WTC11 (cell line): ENCODE results near the gene CARS1. TPM values are rescaled to one million over a fixed set of nuclear protein-coding genes. Genes with fewer than 3 reads are reported as not detected.

ENCODE experiments used
- ATAC-seq: fragments of 200-7000 bp; cut with Tn5 transposase; 2 replicates; pipeline ENCODE4 v1.10.0; 2021; ENCODE audit warnings: mild to moderate bottlenecking, moderate library complexity
- CTCF ChIA-PET: fragments of 300-600 bp; sonication (Branson Sonifier 250); formaldehyde crosslinking; loops from one replicate; lab custom pipeline; 2021; ENCODE audit warnings: antibody characterized with exemption; lab: Charles Lee
- POLR2A ChIA-PET: fragments of 350-600 bp; sonication (Branson Sonifier 250); formaldehyde crosslinking; loops from one replicate; lab custom pipeline; 2021; ENCODE audit warnings: antibody characterized with exemption; lab: Charles Lee
- DNase-seq: peaks from one replicate; pipeline ENCODE4 v3.0.0; 2021; ENCODE audit warnings: low spot score
- H3K27ac Mint-ChIP-seq: 2 replicates; pipeline ENCODE4 v1.8.0; 2021; ENCODE audit warnings: mixed read lengths
- H3K27me3 Mint-ChIP-seq: 2 replicates; pipeline ENCODE4 v1.8.0; 2021; ENCODE audit warnings: low read depth, mild to moderate bottlenecking, moderate library complexity, mixed read lengths
- H3K36me3 Mint-ChIP-seq: 2 replicates; pipeline ENCODE4 v1.8.0; 2021; ENCODE audit warnings: mixed read lengths
- H3K4me1 Mint-ChIP-seq: 2 replicates; pipeline ENCODE4 v1.8.0; 2022; ENCODE audit warnings: mixed read lengths
- H3K4me3 Mint-ChIP-seq: 2 replicates; pipeline ENCODE4 v1.8.0; 2021; ENCODE audit warnings: mild to moderate bottlenecking, moderate library complexity, mixed read lengths
- H3K9me3 Mint-ChIP-seq: 2 replicates; pipeline ENCODE4 v1.8.0; 2021; ENCODE audit warnings: mixed read lengths
- ATF1 ChIP-seq: sonication (generic); formaldehyde crosslinking; IDR thresholded peaks from 2 replicates; pipeline ENCODE4 v1.8.1; 2023; ENCODE audit warnings: mild to moderate bottlenecking, moderate library complexity, missing genetic modification reagents
- CBFB ChIP-seq: sonication (generic); formaldehyde crosslinking; IDR thresholded peaks from 2 replicates; pipeline ENCODE4 v1.8.1; 2022; ENCODE audit warnings: mild to moderate bottlenecking, low read depth, missing genetic modification reagents
- FOXP1 ChIP-seq: sonication (generic); formaldehyde crosslinking; IDR thresholded peaks from 2 replicates; pipeline ENCODE4 v1.8.0; 2022; ENCODE audit warnings: missing genetic modification reagents, mild to moderate bottlenecking, moderate library complexity, borderline replicate concordance
- GRHL2 ChIP-seq: fragments of 250-450 bp; sonication (Bioruptor Pico); IDR thresholded peaks from 2 replicates; pipeline ENCODE4 v1.8.0; 2022; ENCODE audit warnings: mild to moderate bottlenecking, moderate library complexity; ENCODE audit not compliant: insufficient replicate concordance, severe bottlenecking
- GTF2I ChIP-seq: fragments of 250-450 bp; sonication (Bioruptor Pico); conservative IDR thresholded peaks from 2 replicates; pipeline ENCODE4 v1.4.0; 2021; ENCODE audit warnings: mild to moderate bottlenecking
- JAZF1 ChIP-seq: fragments of 250-450 bp; sonication (Bioruptor Pico); IDR thresholded peaks from 2 replicates; pipeline ENCODE4 v1.9.0; 2021; ENCODE audit warnings: moderate library complexity, mild to moderate bottlenecking, inconsistent platforms
- KAT7 ChIP-seq: sonication (generic); formaldehyde crosslinking; IDR thresholded peaks from 2 replicates; pipeline ENCODE4 v1.8.1; 2023; ENCODE audit warnings: missing genetic modification reagents, mild to moderate bottlenecking, borderline replicate concordance
- NFYB ChIP-seq: sonication (generic); formaldehyde crosslinking; conservative IDR thresholded peaks from 2 replicates; pipeline ENCODE4 v1.8.0; 2022; ENCODE audit warnings: low read depth, missing genetic modification reagents
- NR2C2 ChIP-seq: sonication (generic); formaldehyde crosslinking; IDR thresholded peaks from 2 replicates; pipeline ENCODE4 v1.8.0; 2022; ENCODE audit warnings: mild to moderate bottlenecking, missing genetic modification reagents
- NR3C1 ChIP-seq: sonication (generic); formaldehyde crosslinking; conservative IDR thresholded peaks from 2 replicates; pipeline ENCODE4 v1.8.1; 2023; ENCODE audit warnings: low read depth, mild to moderate bottlenecking, missing genetic modification reagents
- PRRX2 ChIP-seq: fragments of 250-450 bp; sonication (Bioruptor Pico); IDR thresholded peaks from 2 replicates; pipeline ENCODE4 v1.8.0; 2021; ENCODE audit warnings: mild to moderate bottlenecking
- RELA ChIP-seq: sonication (generic); formaldehyde crosslinking; IDR thresholded peaks from 2 replicates; pipeline ENCODE4 v1.8.1; 2022; ENCODE audit warnings: missing genetic modification reagents, mild to moderate bottlenecking, borderline replicate concordance
- SOX15 ChIP-seq: fragments of 250-450 bp; sonication (Bioruptor Pico); IDR thresholded peaks from 2 replicates; pipeline ENCODE4 v1.9.0; 2021; ENCODE audit warnings: mild to moderate bottlenecking
- ZNF121 ChIP-seq: sonication (generic); formaldehyde crosslinking; IDR thresholded peaks from 2 replicates; pipeline ENCODE4 v1.8.0; 2023; ENCODE audit warnings: missing genetic modification reagents
- ZNF232 ChIP-seq: sonication (generic); formaldehyde crosslinking; IDR thresholded peaks from 2 replicates; pipeline ENCODE4 v1.8.0; 2022; ENCODE audit warnings: mild to moderate bottlenecking, missing genetic modification reagents
- ZNF423 ChIP-seq: fragments of 250-450 bp; sonication (Bioruptor Pico); IDR thresholded peaks from 2 replicates; pipeline ENCODE4 v2.1.2; 2022; ENCODE audit warnings: mild to moderate bottlenecking, moderate library complexity
- total RNA-seq: library from RNA; stranded (reverse); gene quantifications from 3 replicates; pipeline ENCODE4 v1.2.3, GENCODE V29; 2021
- TF ChIP-seq, protein P1 (sequence below): sonication (generic); formaldehyde crosslinking; IDR thresholded peaks from 2 replicates; pipeline ENCODE4 v1.8.1; 2023; ENCODE audit warnings: mild to moderate bottlenecking, missing genetic modification reagents
- TF ChIP-seq, protein P2 (sequence below): sonication (generic); formaldehyde crosslinking; IDR thresholded peaks from 2 replicates; pipeline ENCODE4 v1.8.0; 2023; ENCODE audit warnings: missing genetic modification reagents, mild to moderate bottlenecking, borderline replicate concordance
- TF ChIP-seq, protein P3 (sequence below): sonication (generic); formaldehyde crosslinking; conservative IDR thresholded peaks from 2 replicates; pipeline ENCODE4 v1.8.1; 2023; ENCODE audit warnings: mild to moderate bottlenecking, low read depth, missing genetic modification reagents, moderate library complexity
- TF ChIP-seq, protein P4 (sequence below): fragments of 250-450 bp; sonication (Bioruptor Pico); IDR thresholded peaks from 2 replicates; pipeline ENCODE4 v1.9.0; 2021; ENCODE audit warnings: moderate library complexity, mild to moderate bottlenecking, inconsistent platforms, borderline replicate concordance
- TF ChIP-seq, protein P5 (sequence below): sonication (generic); formaldehyde crosslinking; IDR thresholded peaks from 2 replicates; pipeline ENCODE4 v1.8.1; 2023; ENCODE audit warnings: mild to moderate bottlenecking, missing genetic modification reagents, borderline replicate concordance
- TF ChIP-seq, protein P6 (sequence below): sonication (generic); formaldehyde crosslinking; IDR thresholded peaks from 2 replicates; pipeline ENCODE4 v1.8.1; 2022; ENCODE audit warnings: mild to moderate bottlenecking, moderate library complexity, missing genetic modification reagents

CARS1 gene
- total RNA-seq, 1 experiment from 2014 or later: 92.0 TPM

DNA sequence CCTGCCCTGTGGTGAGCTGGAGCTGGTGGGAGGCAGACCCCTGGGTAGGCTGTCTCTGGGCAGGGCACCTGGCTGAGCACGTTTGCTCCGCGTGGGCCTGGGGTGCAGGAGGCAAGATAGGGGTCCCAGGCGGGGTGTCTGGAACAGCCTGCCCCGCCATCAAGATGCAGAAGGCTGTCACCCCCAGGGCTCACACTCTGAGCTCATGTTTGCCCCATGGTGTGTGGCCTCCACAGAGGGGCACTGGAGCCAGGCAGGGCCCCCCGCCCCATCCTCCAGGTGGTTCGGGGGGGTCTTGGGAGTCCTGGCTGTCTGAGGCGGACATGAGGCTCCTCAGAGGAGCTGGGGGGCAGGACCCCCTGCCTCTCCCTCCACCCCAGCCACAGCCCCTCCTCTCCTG lies 28.9 kb upstream of the CARS1 start:
- Mint-ChIP-seq H3K36me3 (no peaks in the 10 kb centered on the region), H3K4me3 (no peak overlapping the region), H3K27me3 (peaks cover 6% of the 10 kb centered on the region; the same call in 1 of the 2 replicates), H3K9me3 (no peaks in the 10 kb centered on the region), H3K4me1 (no peaks in the 10 kb centered on the region), H3K27ac (no peak overlapping the region)
- CTCF ChIA-PET: interaction anchor here (0.8 kb wide), 2 partner anchors 49 kb away, joined by 3 to 4 read pairs; no protein-coding TSS in a partner anchor
- TF ChIP-seq FOXP1 (CRISPR knock-in tag): no peak
- no peak for TF ChIP-seq NR3C1 (CRISPR knock-in tag)
- no peak for TF ChIP-seq GTF2I (CRISPR knock-in tag)
- TF ChIP-seq SOX15 (CRISPR knock-in tag): no peak
- no peak for TF ChIP-seq JAZF1 (CRISPR knock-in tag)
- TF ChIP-seq, protein P1, sequence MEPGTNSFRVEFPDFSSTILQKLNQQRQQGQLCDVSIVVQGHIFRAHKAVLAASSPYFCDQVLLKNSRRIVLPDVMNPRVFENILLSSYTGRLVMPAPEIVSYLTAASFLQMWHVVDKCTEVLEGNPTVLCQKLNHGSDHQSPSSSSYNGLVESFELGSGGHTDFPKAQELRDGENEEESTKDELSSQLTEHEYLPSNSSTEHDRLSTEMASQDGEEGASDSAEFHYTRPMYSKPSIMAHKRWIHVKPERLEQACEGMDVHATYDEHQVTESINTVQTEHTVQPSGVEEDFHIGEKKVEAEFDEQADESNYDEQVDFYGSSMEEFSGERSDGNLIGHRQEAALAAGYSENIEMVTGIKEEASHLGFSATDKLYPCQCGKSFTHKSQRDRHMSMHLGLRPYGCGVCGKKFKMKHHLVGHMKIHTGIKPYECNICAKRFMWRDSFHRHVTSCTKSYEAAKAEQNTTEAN: no peak
- TF ChIP-seq, protein P2, sequence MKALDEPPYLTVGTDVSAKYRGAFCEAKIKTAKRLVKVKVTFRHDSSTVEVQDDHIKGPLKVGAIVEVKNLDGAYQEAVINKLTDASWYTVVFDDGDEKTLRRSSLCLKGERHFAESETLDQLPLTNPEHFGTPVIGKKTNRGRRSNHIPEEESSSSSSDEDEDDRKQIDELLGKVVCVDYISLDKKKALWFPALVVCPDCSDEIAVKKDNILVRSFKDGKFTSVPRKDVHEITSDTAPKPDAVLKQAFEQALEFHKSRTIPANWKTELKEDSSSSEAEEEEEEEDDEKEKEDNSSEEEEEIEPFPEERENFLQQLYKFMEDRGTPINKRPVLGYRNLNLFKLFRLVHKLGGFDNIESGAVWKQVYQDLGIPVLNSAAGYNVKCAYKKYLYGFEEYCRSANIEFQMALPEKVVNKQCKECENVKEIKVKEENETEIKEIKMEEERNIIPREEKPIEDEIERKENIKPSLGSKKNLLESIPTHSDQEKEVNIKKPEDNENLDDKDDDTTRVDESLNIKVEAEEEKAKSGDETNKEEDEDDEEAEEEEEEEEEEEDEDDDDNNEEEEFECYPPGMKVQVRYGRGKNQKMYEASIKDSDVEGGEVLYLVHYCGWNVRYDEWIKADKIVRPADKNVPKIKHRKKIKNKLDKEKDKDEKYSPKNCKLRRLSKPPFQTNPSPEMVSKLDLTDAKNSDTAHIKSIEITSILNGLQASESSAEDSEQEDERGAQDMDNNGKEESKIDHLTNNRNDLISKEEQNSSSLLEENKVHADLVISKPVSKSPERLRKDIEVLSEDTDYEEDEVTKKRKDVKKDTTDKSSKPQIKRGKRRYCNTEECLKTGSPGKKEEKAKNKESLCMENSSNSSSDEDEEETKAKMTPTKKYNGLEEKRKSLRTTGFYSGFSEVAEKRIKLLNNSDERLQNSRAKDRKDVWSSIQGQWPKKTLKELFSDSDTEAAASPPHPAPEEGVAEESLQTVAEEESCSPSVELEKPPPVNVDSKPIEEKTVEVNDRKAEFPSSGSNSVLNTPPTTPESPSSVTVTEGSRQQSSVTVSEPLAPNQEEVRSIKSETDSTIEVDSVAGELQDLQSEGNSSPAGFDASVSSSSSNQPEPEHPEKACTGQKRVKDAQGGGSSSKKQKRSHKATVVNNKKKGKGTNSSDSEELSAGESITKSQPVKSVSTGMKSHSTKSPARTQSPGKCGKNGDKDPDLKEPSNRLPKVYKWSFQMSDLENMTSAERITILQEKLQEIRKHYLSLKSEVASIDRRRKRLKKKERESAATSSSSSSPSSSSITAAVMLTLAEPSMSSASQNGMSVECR: no peak
- TF ChIP-seq, protein P3, sequence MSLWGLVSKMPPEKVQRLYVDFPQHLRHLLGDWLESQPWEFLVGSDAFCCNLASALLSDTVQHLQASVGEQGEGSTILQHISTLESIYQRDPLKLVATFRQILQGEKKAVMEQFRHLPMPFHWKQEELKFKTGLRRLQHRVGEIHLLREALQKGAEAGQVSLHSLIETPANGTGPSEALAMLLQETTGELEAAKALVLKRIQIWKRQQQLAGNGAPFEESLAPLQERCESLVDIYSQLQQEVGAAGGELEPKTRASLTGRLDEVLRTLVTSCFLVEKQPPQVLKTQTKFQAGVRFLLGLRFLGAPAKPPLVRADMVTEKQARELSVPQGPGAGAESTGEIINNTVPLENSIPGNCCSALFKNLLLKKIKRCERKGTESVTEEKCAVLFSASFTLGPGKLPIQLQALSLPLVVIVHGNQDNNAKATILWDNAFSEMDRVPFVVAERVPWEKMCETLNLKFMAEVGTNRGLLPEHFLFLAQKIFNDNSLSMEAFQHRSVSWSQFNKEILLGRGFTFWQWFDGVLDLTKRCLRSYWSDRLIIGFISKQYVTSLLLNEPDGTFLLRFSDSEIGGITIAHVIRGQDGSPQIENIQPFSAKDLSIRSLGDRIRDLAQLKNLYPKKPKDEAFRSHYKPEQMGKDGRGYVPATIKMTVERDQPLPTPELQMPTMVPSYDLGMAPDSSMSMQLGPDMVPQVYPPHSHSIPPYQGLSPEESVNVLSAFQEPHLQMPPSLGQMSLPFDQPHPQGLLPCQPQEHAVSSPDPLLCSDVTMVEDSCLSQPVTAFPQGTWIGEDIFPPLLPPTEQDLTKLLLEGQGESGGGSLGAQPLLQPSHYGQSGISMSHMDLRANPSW (CRISPR knock-in tag): no peak
- no peak for TF ChIP-seq ZNF232 (CRISPR knock-in tag)
- TF ChIP-seq ZNF423 (CRISPR knock-in tag): no peak
- no peak for TF ChIP-seq RELA
- no peak for TF ChIP-seq KAT7 (CRISPR knock-in tag)
- TF ChIP-seq NFYB (CRISPR knock-in tag): no peak
- TF ChIP-seq CBFB (CRISPR knock-in tag): no peak
- TF ChIP-seq ZNF121 (CRISPR knock-in tag): no peak
- no peak for ATAC-seq
- POLR2A ChIA-PET: no interaction called here
- DNase-seq: no peak

DNA sequence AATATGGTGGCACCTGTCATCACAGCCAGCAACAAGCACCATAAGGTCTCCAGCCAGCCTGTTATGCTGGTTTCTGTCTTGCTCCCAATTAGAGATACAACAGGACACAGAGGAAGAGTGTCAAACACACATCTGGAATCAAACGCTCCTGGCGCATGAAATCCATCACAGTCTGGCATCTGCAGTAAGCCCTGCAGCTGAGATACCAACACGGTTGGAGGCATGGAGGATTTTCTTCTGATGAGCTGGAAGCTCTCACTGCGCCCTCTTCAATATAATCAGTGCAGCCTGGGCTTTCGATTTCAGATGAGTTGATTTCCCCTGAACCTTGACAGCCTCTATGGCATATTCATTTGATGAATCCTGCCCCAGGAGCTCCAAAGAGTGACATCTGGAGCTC lies 27.8 kb upstream of the CARS1 start:
- no peak for DNase-seq
- Mint-ChIP-seq H3K4me3 (no peak overlapping the region), H3K4me1 (no peaks in the 10 kb centered on the region), H3K27ac (no peak overlapping the region), H3K27me3 (peaks cover 6% of the 10 kb centered on the region; the same call in 1 of the 2 replicates), H3K36me3 (no peaks in the 10 kb centered on the region), H3K9me3 (no peaks in the 10 kb centered on the region)
- POLR2A ChIA-PET: interaction anchor here (0.8 to 1.5 kb wide), 2 partner anchors 13 to 28 kb away, joined by 3 to 5 read pairs; partner anchors contain the start of gene CARS1
- ATAC-seq: no peak
- CTCF ChIA-PET: interaction anchor here (1.1 kb wide), 1 partner anchor 48 kb away, joined by 3 read pairs; no protein-coding TSS in a partner anchor
- TF ChIP-seq RELA (no peak), PRRX2 (CRISPR knock-in tag) (no peak), KAT7 (CRISPR knock-in tag) (no peak), GRHL2 (CRISPR knock-in tag) (no peak), ATF1 (CRISPR knock-in tag) (no peak), ZNF232 (CRISPR knock-in tag) (no peak), NR2C2 (no peak), NR3C1 (CRISPR knock-in tag) (no peak)
- TF ChIP-seq, protein P4, sequence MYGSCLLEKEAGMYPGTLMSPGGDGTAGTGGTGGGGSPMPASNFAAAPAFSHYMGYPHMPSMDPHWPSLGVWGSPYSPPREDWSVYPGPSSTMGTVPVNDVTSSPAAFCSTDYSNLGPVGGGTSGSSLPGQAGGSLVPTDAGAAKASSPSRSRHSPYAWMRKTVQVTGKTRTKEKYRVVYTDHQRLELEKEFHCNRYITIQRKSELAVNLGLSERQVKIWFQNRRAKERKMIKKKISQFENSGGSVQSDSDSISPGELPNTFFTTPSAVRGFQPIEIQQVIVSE (CRISPR knock-in tag): no peak
- TF ChIP-seq, protein P5, sequence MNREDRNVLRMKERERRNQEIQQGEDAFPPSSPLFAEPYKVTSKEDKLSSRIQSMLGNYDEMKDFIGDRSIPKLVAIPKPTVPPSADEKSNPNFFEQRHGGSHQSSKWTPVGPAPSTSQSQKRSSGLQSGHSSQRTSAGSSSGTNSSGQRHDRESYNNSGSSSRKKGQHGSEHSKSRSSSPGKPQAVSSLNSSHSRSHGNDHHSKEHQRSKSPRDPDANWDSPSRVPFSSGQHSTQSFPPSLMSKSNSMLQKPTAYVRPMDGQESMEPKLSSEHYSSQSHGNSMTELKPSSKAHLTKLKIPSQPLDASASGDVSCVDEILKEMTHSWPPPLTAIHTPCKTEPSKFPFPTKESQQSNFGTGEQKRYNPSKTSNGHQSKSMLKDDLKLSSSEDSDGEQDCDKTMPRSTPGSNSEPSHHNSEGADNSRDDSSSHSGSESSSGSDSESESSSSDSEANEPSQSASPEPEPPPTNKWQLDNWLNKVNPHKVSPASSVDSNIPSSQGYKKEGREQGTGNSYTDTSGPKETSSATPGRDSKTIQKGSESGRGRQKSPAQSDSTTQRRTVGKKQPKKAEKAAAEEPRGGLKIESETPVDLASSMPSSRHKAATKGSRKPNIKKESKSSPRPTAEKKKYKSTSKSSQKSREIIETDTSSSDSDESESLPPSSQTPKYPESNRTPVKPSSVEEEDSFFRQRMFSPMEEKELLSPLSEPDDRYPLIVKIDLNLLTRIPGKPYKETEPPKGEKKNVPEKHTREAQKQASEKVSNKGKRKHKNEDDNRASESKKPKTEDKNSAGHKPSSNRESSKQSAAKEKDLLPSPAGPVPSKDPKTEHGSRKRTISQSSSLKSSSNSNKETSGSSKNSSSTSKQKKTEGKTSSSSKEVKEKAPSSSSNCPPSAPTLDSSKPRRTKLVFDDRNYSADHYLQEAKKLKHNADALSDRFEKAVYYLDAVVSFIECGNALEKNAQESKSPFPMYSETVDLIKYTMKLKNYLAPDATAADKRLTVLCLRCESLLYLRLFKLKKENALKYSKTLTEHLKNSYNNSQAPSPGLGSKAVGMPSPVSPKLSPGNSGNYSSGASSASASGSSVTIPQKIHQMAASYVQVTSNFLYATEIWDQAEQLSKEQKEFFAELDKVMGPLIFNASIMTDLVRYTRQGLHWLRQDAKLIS (CRISPR knock-in tag): no peak
- TF ChIP-seq, protein P6, sequence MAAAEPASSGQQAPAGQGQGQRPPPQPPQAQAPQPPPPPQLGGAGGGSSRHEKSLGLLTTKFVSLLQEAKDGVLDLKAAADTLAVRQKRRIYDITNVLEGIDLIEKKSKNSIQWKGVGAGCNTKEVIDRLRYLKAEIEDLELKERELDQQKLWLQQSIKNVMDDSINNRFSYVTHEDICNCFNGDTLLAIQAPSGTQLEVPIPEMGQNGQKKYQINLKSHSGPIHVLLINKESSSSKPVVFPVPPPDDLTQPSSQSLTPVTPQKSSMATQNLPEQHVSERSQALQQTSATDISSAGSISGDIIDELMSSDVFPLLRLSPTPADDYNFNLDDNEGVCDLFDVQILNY (CRISPR knock-in tag): no peak
